Measurements from ENCODE around the gene TTLL5.
"Not testable (repeated sequence)": the region's sequence is repeated elsewhere in the genome, so short reads cannot be mapped to it uniquely, and the experiment has no call there.

Gene TTLL5

DNA sequence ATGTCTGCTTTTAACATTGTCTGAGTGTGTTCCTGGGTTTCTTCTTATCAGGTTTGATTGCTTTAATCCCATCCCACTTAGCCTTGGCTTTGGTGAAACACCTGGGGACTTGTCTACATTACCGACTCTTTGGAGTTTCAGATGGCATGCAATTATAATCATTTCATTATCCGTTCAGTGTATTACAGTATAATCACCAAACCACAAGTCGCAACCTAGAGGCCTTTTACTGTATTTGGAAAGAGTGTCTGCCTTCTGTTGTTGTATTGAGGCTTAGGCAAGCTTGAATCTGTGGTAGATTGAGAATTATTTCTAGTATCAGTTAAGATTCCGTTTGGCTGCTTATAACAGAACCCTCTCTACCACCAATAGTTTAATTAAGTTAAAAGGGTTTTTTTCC is 216.8 kb downstream of the TTLL5 start:
- DNase-seq: no peak

DNA sequence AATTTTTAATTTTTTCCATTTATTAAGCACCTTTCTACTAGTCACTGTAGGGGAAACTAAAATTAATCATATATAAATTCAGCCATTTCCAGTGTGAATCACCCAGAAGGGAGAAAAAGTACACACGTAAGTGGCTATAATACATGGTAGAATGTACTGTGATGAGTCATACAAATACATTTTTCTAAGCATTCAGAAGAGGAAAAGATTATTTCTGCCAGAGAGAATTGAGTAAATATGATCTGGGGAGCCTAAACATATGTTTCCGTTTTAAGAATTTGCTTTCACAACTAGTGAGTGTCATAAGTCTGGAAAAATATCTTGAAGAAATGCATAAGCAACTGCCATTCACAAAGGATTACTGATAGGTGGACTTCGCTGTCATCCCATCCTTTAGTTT is 218.0 kb downstream of the TTLL5 start:
- no peak for DNase-seq

DNA sequence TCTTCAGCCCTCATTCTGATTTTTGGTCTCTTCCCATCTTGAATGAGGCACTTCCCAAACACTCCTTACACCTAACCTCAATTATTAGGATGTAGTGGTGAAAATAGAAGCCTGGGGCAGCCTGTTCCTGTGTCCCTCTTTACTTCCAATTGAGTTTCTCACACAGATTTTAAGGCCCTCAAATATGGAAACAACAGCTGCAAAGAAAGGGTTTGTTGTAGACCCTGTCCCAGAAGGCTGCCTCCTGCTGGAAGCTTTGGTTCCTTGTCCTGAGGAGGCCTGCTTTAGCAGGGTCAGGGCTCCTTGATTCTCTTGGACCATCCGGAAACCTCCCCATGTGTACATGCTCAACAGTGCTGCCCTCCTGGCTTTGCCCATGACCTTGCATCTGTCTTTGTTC is 219.5 kb downstream of the TTLL5 start:
- no peak for DNase-seq

DNA sequence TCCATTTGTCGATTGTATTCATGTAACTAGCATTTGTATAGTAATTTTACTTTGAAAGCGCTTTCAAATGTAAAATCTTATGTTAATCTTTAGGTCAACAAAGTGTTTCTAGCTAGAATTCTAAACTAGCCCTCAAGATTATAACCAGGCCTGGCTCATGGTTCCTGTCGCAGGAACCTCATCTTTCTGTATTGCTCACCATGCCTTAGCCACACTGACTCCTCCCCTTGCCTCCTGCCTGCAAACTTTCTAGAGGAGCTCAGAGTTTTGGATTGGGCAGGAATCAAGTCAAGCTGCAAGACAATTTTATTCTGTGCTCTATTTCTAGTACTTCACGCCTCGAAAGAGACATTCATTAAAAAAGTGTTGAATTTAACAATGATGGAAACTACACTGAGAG is 220.9 kb downstream of the TTLL5 start:
- DNase-seq: no peak

- DNase-seq: no peak
These were observed 223.2 kb downstream of the TTLL5 start for GRCh38 chr14:75884198-75884611.

DNA sequence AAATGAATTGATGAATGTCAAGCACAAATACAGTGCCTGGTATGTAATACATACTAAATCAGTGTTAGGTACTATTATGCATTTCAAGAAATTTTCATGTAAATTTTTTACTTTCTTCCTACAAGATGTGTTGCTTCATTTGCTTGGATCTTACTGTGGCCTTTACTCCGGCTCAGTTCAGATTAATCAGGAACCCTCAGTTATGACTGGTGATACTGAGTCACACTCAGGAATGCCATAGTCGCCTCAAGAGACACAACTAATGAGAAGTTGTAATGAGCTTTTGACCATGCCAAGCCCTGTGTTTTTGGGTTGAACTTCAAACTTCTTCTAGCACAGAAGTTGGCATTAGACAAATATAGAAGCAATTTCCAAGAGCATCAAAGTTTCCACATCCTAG is 224.8 kb downstream of the TTLL5 start:
- no peak for DNase-seq

GRCh38 chr14:75886636-75887348 is 225.7 kb downstream of the TTLL5 start:
- no peak for DNase-seq

- DNase-seq: no peak
These were observed 227.9 kb downstream of the TTLL5 start for GRCh38 chr14:75888945-75889344.

GRCh38 chr14:75896341-75896740 is 235.3 kb downstream of the TTLL5 start:
- no peak for DNase-seq

DNA sequence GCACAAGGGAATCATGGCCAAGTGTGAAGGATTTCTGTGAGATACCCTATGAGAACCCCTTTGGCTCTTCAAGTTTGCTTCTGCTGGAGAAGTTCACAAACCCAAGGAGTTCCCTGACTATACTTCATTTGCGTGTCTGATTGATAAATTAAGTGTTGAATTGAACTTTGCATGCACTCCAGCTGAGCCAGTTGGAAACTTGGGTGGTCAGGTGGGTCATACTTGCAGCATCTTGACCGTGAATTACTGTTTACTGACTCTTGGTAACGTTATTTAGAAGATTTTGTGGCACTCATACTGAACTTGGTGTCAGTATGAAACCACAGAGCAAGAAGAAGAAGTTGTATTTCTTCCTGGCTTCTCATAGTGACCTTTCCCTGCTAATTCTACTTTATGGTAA is 243.3 kb downstream of the TTLL5 start:
- no peak for DNase-seq

GRCh38 chr14:75905147-75905904 is 244.3 kb downstream of the TTLL5 start:
- no peak for DNase-seq

DNA sequence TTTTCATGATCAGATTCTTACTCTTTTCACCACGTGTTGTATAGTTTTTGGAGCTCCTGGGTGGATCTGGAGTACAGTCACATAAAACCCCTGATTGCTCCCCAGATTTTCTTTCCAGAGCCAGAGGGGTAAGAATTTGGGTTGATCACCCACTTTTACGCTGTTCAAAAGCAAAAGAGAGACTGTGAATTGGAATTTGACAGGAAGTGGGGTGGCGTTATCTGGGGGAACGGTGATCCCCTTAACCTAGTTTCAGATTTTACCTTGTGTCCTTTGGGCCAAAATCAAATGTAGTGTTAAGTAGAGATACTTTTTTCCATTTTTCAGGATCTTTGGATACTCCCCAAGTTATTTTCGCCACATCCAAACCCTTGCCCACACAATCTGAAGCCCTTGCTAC is 245.2 kb downstream of the TTLL5 start:
- DNase-seq: no peak

DNA sequence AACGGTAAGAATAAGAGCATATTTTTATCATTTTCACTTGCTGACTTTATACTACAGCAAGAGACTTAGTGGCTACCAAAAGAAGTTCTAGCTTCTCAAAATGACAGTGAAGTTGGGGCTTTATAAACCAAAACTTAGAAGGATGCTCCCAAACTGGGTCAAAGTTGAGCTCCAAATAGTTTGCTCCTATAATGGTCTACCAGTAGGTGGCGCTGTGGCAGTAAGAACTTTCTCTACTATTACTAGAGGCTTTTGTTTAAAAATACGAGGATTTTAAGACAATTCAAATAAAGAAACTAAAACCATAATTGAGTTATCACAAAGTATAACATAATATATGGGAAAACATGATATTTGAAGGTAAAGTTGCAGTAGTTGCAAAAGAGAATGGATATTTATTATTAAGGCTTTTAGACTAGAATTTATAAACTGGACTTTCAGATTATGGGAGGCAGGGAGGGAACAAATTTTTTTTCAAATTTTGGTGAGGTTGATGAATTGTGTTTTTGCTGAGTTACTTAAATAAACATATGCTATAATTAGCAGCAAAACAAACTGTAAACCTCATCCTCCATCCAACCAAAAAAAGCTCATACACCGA is 245.7 kb downstream of the TTLL5 start:
- DNase-seq: peak; percentile 70 to 77

- no peak for DNase-seq
These were observed 246.8 kb downstream of the TTLL5 start for GRCh38 chr14:75907756-75908359.

- no peak for DNase-seq
These were observed 248.6 kb downstream of the TTLL5 start for GRCh38 chr14:75909630-75910029.

DNA sequence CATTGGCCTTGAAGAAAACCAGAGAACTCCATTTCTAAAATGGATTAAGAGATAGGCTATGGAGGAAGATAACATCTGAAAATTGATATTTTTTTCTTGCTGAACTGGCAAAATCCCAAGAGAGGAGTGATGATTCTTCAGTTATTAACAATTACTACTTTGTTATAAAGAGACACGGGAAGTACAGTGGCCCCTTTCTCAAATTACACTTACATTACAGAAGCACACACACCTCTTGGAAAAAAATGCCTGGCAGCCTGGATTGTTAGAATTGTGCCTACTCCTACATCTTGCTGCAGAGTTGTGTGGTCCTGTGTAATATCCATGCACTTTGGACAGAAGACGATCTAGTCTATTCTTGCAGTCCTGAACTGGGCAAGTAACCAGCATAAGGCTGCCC is 249.0 kb downstream of the TTLL5 start:
- no peak for DNase-seq

DNA sequence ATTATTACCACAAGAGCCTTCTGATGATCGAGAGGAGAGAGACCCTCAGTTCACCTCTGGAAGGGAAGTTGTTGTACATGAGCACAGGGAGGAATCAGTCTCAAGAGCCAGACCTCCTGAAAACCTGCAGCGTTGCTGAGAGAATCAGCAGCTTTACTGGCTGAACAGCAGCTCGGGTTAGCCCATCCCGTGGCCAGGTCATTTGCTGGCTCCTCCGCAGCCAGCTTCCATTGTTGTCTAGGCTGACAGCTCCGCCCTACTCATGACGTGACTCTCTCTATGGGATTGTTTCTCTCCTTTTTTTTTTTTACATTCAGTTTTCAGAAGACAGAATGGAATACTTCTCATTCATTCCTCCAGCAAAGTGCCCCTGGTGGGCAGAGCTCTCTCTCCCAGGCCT is 250.8 kb downstream of the TTLL5 start:
- DNase-seq: no peak

DNA sequence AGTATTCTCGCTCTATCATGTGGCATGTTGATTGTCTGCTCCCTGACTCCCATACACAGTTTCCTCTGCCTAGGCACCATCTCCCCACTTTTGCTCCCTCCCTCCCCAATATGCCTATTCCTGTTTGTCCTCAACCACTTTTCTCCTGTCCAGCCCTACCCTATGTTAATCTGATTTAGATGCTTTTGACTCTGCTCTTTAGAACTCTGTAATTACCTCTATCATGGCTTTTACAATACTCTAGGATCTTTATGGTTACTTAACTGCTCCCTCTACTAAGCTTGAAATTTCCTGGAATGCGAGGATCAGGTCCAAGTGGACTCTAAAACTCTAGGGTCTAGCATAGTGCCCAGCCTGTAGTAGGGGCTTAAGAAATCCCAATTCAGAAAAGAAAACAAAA is 252.1 kb downstream of the TTLL5 start:
- DNase-seq: no peak

DNA sequence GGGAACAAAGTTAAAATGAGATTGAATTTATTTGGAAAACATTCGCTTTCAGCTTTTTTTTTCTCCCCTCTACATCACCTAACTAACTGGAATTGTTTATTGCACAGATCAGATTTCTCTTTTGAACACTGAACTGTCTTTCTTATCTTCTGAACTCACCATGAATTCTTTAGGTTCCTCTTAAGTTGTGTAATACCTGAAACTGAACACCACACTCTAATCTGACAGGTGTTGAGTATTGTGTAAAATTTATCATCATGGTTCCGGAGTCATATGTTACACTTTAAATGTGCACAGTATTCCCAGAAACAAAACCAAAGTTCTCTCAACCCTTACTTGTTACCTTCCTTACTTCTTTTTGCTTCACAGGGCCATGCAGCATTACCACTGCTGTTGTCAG is 254.0 kb downstream of the TTLL5 start:
- DNase-seq: no peak

DNA sequence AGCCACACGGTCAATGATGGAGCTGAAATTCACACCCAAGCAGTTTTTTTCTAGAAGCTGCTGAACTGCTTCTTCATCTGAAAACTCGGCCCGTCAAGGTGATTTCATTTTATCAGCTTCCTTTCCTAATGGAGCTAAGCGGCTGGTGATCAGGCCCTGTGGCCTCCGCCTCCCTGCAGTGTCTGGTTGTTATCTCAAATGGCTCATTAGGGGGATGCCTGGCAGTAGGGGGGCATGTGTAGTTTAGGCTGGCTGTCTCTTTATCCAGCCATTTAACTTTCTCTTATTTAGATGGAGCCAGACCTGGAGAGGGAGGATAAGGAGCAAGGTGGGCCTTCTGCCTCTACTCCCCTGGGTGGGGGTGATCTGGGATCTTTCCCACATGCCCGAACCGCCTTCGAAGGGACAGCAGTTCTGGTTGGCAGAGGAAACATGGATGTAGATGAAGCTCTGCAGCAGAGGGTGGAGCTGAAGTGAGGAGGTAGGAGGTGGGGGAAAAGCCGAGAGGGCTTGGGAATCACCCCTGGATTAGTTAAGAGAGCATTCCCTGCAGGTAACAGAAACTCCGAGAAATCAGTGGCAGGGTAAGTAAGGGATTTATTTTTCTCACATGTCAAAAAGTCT is 256.4 kb downstream of the TTLL5 start:
- no peak for DNase-seq

DNA sequence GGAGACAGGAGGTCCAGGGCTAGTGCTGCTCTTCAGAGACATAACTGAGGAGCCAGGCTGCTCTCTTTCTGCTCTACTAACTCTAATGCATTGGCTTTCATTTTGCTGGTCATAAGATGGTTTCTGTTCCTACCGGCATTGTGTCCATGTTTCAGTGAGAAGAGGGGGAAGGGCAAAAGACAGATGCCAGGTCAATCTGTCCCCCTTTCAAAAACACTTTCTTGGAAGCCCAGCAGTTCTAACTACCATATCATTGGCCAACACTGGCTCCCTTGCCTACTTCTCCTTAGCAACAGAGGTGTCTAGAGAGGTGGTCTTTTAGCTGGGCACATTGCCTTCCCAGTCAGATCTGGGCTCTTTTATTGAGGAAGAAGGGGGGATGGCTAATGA is 256.9 kb downstream of the TTLL5 start:
- no peak for DNase-seq

DNA sequence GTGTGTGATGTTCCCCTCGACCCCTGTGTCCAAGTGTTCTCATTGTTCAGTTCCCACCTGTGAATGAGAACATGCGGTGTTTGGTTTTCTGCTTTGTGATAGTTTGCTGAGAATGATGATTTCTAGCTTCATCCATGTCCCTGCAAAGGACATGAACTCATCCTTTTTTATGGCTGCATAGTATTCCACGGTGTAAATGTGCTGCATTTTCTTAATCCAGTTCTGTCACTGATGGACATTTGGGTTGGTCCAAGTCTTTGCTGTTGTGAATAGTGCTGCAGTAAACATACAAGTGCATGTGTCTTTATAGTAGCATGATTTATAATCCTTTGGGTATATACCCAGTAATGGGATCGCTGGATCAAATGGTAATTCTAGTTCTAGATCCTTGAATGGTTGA is 259.4 kb downstream of the TTLL5 start:
- DNase-seq: not testable (repeated sequence)

- DNase-seq: not testable (repeated sequence)
These were observed 264.2 kb downstream of the TTLL5 start for GRCh38 chr14:75925141-75925840.

Data from activated CD4-positive, alpha-beta T cell treated with anti-CD3 and anti-CD28 coated beads for 4 hours (primary cell).